Ammon's horn (tissue), 1 donor: ENCODE data around the gene PRKG1.
"Not testable (repeated sequence)": the region's sequence is repeated elsewhere in the genome, so short reads cannot be mapped to it uniquely, and the experiment has no call there.

ENCODE experiments used
- DNase-seq: peaks from one replicate; pipeline ENCODE4 v3.0.0-alpha.2; 2016; ENCODE audit warnings: low spot score

The PRKG1 gene

GRCh38 chr10:51377932-51378599 is 303.8 kb downstream of the PRKG1 start:
- no peak for DNase-seq

- DNase-seq: no peak
These were observed 307.9 kb downstream of the PRKG1 start for GRCh38 chr10:51382181-51382580.

- no peak for DNase-seq
These were observed 310.7 kb downstream of the PRKG1 start for GRCh38 chr10:51384971-51385370.

- DNase-seq: no peak
These were observed 312.1 kb downstream of the PRKG1 start for GRCh38 chr10:51386248-51386885.

GRCh38 chr10:51389415-51390321 is 315.4 kb downstream of the PRKG1 start:
- DNase-seq: peak; percentile 52

GRCh38 chr10:51393006-51393405 is 318.7 kb downstream of the PRKG1 start:
- not testable (repeated sequence) for DNase-seq

- DNase-seq: no peak
These were observed 319.8 kb downstream of the PRKG1 start for GRCh38 chr10:51394039-51394438.

- DNase-seq: no peak
These were observed 323.0 kb downstream of the PRKG1 start for GRCh38 chr10:51397244-51397643.

GRCh38 chr10:51397695-51398094 is 323.4 kb downstream of the PRKG1 start:
- peak; percentile 38 for DNase-seq

GRCh38 chr10:51399840-51400239 is 325.6 kb downstream of the PRKG1 start:
- DNase-seq: no peak

GRCh38 chr10:51400392-51401096 is 326.3 kb downstream of the PRKG1 start:
- DNase-seq: no peak

- DNase-seq: no peak
These were observed 329.2 kb downstream of the PRKG1 start for GRCh38 chr10:51403521-51403920.

GRCh38 chr10:51405580-51406351 is 331.5 kb downstream of the PRKG1 start:
- no peak for DNase-seq

- DNase-seq: no peak
These were observed 332.3 kb downstream of the PRKG1 start for GRCh38 chr10:51406581-51406980.

- no peak for DNase-seq
These were observed 342.2 kb downstream of the PRKG1 start for GRCh38 chr10:51416494-51416893.

GRCh38 chr10:51419196-51420093 is 345.2 kb downstream of the PRKG1 start:
- DNase-seq: no peak

GRCh38 chr10:51421853-51422252 is 347.6 kb downstream of the PRKG1 start:
- DNase-seq: no peak

- peak; percentile 77 for DNase-seq
These were observed 348.2 kb downstream of the PRKG1 start for GRCh38 chr10:51422311-51423120.

GRCh38 chr10:51423121-51423452 is 348.8 kb downstream of the PRKG1 start:
- DNase-seq: no peak

- DNase-seq: no peak
These were observed 351.1 kb downstream of the PRKG1 start for GRCh38 chr10:51425431-51425830.
